ENCODE measurements around the gene GHRH.

The GHRH gene

DNA sequence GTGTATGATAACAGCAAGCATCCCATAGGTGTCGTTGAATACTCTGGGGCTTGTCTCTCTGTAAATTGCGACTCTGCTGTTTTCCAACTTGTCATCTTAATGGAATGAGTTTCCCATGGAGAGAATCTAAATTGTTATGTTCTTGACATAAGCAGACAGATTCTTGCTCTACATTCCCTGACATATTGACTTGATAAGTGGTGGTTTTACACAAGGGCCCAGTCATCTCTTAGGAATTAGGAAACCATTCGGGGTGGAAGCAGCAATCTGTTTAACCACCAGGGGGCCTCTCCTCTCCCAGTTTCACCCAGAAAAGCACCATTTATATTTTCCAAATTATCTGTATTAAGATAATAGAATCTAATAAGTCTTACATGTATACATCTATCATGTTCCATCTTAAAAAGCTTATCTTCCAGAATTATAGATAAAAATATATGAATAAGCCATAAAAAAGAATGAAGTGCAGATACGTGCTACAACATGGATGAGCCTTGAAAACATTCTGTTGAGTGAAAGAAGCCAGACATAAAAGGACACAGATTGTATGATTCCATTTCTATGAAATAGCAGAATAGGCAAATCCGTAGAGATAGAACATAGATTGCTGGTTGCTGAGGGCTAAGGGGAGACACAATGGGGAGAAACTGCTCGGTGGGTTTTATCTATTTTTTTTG lies 59.2 kb downstream of the GHRH start:
- DNase-seq = peak in 1 of 2 experiments; percentile 53

DNA sequence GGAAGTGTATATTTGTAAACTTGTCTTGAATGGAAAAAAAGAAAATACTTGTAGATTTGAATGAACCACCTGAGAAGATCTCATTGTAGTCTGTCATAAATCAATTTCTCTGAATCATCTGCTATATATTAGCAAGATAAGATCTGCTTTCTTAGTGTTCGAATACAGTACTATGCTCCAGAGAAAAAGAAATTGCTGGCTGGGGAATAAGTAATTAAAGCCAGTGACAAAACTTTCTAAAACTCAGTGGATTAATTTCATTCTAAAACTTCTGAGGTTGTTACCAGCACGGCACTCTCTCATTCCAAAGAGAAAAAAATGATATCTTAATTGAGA lies 59.8 kb downstream of the GHRH start:
- no peak for DNase-seq
